HG02885 (cell line): Measurements from ENCODE around the gene BCL2L11.
"Not testable (repeated sequence)": the region's sequence is repeated elsewhere in the genome, so short reads cannot be mapped to it uniquely, and the experiment has no call there.

Experiments
- ATAC-seq: cut with Tn5 transposase; IDR thresholded peaks from one replicate; pipeline ENCODE4 v1.9.1; 2021; ENCODE audit warnings: mild to moderate bottlenecking; ENCODE audit not compliant: unreplicated experiment, poor library complexity

Gene BCL2L11

GRCh38 chr2:111120253-111121027, at the start of gene BCL2L11:
Gene BCL2L11 (plus strand): TSS chr2:111120914. CDS start chr2:111123746, 2,832 bp downstream.
- ATAC-seq, result peak; percentile 63

- no peak for ATAC-seq
Measured at GRCh38 chr2:111071600-111072171, 49.0 kb upstream of the BCL2L11 start.

DNA sequence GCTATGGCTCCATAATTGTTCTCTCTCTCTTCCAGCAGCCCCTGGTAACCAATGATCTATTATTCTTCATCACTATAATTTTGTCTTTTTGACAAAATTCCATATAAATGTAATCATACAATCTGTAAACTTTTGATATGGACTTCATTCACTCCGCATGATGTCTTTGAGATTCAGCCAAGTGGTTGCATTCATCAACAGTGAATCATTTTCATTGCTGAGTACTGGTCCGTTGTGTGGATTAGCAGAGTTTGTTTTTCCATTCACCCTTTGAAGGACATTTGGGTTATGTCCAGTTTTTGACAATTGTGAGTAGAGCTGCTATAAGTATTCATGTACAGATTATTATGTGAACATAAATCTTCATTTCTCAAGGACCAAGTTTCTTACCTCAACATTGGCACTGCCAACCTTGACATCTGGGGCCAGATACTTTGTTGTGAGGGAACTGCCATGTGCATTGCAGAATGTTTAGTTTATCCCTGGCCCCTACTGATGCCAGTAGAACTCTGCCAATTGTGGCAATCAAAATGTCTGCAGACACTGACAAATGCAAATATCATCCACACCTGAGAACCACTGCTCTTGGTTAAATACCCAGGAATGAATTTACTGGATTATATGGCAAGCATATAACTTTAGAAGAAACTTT, 48.4 kb upstream of the BCL2L11 start:
- no peak for ATAC-seq

GRCh38 chr2:111082659-111083058, 38.1 kb upstream of the BCL2L11 start:
- not testable (repeated sequence) for ATAC-seq

- ATAC-seq, result no peak
Measured at GRCh38 chr2:111091811-111092211, 28.9 kb upstream of the BCL2L11 start.

DNA sequence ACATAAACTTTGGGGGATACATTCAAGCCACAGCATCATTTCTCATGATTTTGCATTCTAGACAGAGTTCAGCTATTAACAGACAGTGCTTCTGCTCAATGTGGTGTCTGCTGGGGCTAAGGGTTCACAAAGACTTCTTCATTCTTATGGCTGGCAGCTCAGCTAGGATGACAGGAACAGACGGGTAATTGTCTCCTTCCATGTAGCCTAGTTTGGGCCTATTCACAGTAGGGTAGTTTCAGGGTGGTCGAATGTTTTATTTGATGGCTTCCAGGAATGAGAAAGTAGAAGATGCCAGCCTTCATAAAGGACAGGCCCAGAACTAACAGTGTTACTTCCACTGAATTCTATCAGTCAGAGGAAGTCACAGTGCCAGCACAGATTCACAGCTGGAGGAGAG, 26.0 kb upstream of the BCL2L11 start:
- no peak for ATAC-seq

DNA sequence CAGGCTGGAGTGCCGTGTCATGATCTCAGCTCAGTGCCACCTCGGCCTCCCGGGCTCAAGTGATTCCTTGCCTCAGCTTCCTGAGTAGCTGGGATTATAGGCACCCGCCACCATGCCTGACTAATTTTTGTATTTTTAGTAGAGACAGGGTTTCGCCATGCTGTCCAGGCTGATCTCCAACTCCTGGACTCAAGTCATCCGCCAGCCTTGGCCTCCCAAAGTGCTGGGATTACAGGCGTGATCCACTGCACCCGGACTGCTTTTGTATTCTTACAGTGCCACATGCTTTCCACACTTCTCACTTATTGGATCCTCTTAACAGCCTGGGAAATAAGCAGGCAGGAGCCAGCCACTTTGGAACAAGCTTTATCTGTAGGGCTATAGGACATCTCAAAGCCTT, 25.3 kb upstream of the BCL2L11 start:
- ATAC-seq, result no peak

- no peak for ATAC-seq
Measured at GRCh38 chr2:111099402-111099801, 21.3 kb upstream of the BCL2L11 start.

DNA sequence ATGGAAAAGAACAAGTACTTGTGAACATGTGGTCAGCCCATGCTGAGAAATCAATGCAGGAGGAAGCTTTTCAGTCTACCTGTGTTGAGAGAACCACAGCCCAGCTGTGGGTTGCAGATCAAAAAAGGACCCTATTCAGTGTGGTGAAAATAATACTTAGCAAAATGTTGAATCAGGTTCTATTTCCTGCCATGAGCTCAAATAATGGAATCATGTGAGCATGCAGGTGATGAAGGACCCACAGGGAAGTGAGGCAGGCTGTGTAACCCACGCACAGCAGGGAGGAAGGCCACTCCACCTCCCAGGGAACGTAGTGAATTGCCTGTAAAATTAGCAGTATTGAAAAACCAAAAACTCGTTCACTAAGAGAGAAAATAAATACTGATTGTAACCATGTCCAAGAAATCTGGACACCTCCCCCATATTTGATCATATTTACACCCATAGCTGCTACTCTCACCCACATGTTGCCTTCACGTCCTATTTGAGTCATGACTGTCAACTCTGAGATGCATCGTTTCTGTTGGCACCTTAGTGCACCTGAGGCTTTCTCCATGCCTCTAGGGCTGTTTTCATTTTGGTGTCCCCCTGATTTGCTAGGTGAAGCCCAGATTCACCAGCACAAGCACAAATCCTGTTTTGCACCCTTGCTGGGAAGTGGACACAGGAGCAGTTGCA, 20.5 kb upstream of the BCL2L11 start:
- peak; percentile 46 for ATAC-seq

GRCh38 chr2:111100765-111101162, 19.9 kb upstream of the BCL2L11 start:
- ATAC-seq, result peak; percentile 91

DNA sequence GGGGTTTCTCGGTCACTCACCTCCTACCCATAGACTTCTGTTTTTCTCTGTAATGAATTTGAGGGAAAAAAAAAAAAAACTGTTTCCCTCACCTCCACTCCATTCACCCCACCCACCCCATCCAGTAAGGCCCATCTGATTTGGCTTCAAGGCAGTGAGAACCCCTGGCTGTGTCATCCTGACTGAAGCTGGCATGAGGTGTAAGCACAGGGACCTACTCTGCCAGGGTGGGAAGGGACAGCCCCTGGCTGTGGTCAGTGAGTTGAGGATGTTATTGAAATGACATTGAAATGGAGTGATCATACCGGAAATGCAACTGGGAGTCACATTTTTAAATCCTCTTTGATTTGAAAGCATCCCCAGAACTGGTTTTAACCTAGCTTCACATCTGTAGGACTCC, 19.1 kb upstream of the BCL2L11 start:
- no peak for ATAC-seq

- no peak for ATAC-seq
Measured at GRCh38 chr2:111102216-111102615, 18.5 kb upstream of the BCL2L11 start.

DNA sequence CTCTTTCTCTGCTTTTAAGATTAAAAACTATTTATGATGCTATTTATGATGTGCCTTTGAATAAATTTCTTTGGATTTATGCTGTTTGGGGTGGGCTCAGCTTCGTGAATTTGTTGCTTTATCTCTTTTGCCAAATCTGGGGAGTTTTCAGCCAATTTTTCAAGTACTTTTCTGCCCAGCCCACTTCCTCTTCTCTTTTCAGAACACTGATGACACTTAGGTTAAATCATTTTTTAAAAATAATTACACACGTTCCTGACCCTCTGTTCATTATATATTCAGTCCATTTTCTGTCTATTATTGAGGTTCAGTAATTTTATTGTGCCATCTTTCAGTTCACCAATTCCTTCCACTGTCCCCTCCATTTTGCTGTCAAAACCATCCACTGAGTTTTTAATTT, 14.8 kb upstream of the BCL2L11 start:
- ATAC-seq, result no peak

DNA sequence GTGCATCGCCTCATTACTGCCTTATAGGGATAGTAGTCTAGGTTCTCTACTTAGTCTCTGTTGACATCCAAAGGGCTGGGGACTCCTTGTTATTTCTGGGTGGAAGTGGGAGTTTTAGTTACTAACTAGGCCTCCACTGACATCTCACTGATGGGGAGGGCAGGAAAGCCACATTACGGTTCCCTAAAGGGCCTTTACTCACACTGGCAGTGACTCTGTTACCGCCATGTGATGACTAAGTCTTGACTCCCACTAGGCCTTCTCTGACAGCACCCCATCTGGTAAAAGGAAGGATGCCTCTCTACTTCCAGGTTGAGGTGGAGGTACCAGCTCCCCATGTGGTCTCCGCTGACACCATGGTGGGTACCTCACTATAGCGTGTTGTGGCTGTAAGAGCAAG, 14.0 kb upstream of the BCL2L11 start:
- no peak for ATAC-seq

DNA sequence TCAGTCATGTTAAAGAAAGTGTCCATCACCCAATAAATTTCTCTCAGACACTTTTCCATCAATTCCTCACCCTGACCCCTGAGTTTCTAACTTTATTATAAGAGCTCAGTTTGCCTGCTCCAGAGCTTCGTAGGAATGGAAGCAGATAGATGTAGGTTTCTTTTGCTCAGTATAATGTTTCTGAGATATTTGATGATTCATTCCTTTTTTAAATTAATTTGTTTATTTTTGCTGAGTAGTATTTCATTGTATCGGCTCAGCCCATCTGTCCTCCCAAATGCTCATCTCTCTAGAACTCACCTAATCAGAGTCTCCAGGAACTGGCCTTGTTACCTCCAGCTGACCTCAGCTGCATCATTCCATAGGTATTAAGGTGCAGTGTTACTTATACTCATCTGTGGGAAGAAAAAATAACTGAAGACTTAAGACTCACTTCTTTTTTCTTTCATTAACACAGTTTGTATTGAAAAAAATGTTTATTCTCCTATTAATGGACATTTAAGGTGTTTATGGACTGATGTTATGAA, 11.9 kb upstream of the BCL2L11 start:
- no peak for ATAC-seq

DNA sequence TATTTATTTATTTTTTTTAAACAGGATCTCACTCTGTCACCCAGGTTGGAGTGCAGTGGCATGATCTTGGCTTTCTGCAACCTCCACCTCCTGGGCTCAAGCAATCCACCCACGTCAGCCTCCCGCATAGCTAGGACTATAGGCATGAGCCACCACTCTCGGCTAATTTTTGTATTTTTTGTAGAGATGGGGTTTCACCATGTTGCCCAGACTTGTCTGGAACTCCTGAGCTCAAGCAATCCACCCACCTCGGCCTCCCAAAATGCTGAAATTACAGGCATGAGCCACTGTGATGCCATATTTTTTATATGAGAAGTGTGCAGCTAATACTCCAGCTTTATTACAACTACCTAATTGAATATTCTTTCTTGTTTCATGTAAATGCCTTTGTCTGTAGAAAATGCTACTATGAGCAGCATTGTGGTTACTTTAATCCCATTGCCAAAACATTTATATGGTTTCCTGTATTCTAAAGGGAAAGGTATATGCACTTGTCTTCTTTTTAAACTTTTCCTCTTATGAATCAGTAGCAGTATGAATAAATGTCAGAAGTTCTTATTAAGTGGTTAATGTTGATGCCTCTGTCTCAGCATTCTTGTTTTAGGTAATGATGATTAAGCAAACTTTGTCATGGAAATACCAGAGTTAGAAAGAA, 9.5 kb upstream of the BCL2L11 start:
- no peak for ATAC-seq

- ATAC-seq, result no peak
Measured at GRCh38 chr2:111113838-111114237, 6.9 kb upstream of the BCL2L11 start.

DNA sequence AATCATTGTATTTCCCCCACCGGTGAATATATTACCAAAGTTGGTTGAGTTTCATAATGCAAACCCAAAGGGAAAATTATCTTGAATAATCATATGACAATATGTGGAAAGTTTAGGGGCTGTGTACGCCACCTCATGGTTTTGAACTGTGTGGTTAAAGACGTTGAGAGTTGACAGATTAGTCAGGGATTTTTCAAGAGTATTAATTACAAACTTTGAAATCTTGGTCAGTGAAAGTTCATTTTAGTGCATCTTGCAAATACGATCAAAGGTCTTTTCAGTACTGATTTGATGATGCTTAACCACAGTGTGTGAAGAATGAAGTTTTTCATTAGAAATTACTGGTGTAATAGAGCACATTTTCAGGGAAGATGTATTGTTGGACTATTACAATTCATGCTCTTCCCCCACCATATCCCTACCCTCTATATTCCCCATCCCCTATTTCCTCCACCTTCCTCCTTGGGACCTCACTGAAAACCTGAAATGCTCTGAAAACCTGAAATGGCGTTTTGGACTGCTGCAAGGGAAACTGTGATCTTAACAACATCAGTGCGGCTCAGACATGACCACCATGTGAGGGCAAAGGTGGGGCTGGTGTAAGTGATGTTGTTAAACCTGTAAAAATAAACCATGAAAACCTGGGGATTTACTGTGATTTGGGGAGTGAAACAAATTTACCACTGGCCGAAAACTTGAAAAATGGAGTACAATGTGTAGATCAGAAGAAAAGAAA, 4.5 kb upstream of the BCL2L11 start:
- peak; percentile 28 for ATAC-seq

- peak; percentile 27 for ATAC-seq
Measured at GRCh38 chr2:111116843-111117597, 3.7 kb upstream of the BCL2L11 start.
